GM18507 (cell line): Measurements from ENCODE around the gene FAM219B.
A peak's percentile ranks its signal among the peaks of the same experiment; 100 is the strongest.

ENCODE experiments used
- DNase-seq: peaks from one replicate; pipeline ENCODE4 v3.0.0; 2011; ENCODE audit warnings: low read depth; ENCODE audit not compliant: insufficient read length; ENCODE audit errors: extremely low spot score
- FAIRE-seq: peaks from 2 replicates; lab custom pipeline; 2011; peaks lifted over from hg19 to GRCh38; lab: Jason Lieb, UNC

Gene FAM219B

DNA sequence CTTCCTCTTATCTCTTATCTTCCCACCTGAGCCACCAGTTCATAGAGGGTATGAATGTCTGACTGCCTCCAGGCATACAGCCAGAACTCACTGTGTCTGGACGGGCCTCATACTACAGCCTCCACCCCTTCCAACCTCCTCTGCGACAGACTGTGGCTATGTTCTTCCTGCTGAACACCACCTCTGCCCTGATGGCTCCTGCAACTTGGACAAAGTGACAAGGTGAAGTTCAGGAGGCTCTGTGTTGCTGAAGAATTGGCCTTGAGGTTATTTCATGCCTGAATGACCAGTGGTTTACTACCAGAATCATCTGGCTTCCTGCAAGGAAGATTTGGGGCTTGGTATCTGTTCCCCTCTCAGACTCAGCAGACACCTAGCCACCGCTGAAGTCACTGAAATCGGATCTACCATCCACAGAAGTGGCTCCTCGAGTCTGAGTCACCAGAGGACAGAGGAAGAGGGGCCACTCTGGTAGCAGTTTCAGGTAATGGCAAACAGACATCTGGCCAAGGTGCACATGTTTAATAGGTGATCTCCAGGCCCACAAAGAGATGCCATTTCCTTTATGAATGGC lies 49.5 kb downstream of the FAM219B start:
- peak; percentile 97 for FAIRE-seq
- no peak for DNase-seq

- DNase-seq (no peak), FAIRE-seq (no peak)
Measured at GRCh38 chr15:74856537-74856936, 50.1 kb downstream of the FAM219B start.

- DNase-seq (no peak), FAIRE-seq (no peak)
Measured at GRCh38 chr15:74855857-74856256, 50.8 kb downstream of the FAM219B start.

- FAIRE-seq (no peak), DNase-seq (no peak)
Measured at GRCh38 chr15:74854453-74855022, 52.1 kb downstream of the FAM219B start.

GRCh38 chr15:74851960-74852359 lies 54.7 kb downstream of the FAM219B start:
- FAIRE-seq (no peak), DNase-seq (no peak)

DNA sequence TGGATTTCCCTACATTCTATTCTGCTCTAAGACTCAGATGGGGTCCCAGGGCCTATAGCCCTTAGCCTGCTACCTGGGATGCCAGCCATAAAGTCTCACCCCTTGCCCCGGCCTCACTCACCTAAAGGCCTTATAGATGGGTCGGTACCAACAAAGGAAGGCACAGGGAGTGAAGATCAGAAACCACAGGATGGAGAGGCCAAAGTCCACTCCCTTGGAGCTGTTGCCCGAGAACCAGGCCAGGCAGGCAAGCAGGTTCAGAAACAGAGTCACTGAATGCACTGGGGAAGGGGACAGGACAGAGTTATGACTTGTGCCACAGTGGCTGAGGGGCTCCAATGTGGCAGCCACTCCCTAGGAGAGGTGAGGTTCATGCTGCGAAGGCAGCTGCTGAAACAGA lies 56.3 kb downstream of the FAM219B start:
- no peak for DNase-seq
- no peak for FAIRE-seq
